GM13976 (cell line): ENCODE measurements around the gene RETREG2.
A peak's percentile ranks its signal among the peaks of the same experiment; 100 is the strongest.

Experiments used
- DNase-seq: peaks from one replicate; pipeline ENCODE4 v3.0.0; 2012; ENCODE audit warnings: low spot score
- CTCF ChIP-seq: IDR thresholded peaks from 2 replicates; pipeline ENCODE4 v1.5.1; 2012; ENCODE audit warnings: borderline replicate concordance, mild to moderate bottlenecking; ENCODE audit not compliant: insufficient read depth; ENCODE audit errors: extremely low read depth, missing control alignments, control extremely low read depth
- in situ Hi-C: fragments of 300-500 bp; cut with MboI; formaldehyde crosslinking; loops from one replicate; pipeline ENCODE4 v1.12.0; 2022; ENCODE audit warnings: low sequenced_read_pairs, mixed read lengths, inconsistent platforms; ENCODE audit not compliant: unreplicated experiment

Gene RETREG2

GRCh38 chr2:219178377-219179175 lies 501 bp downstream of the RETREG2 start:
- DNase-seq: peak; percentile 60
- in situ Hi-C loops: no loop called here

GRCh38 chr2:219179601-219180465 lies 1.8 kb downstream of the RETREG2 start:
- in situ Hi-C loops: no loop called here
- no peak for DNase-seq
- no peak for TF ChIP-seq CTCF

More at GRCh38 chr2:219178377-219179175, 501 bp downstream of the RETREG2 start:
- TF ChIP-seq CTCF: peak; percentile 6

- no peak for DNase-seq
- in situ Hi-C loops: no loop called here
- TF ChIP-seq CTCF: no peak
These were observed 2.9 kb downstream of the RETREG2 start for GRCh38 chr2:219180961-219181360.

- in situ Hi-C loops: no loop called here
- no peak for DNase-seq
- TF ChIP-seq CTCF: no peak
These were observed 3.5 kb downstream of the RETREG2 start for GRCh38 chr2:219181531-219181930.

GRCh38 chr2:219182331-219183150 lies 4.5 kb downstream of the RETREG2 start:
- TF ChIP-seq CTCF: no peak
- no peak for DNase-seq
- in situ Hi-C loops: no loop called here
